ENCODE data around the gene SLC8A3. TPM values are rescaled to one million over a fixed set of nuclear protein-coding genes. Genes with fewer than 3 reads are reported as not detected.

SLC8A3 gene
- total and polyA plus RNA-seq, 2 donors (not counting 3 experiments of a cell fraction or from before 2014, with no cell fraction given), result not detected

- no peak overlapping the region for H3K9ac ChIP-seq (replicated peaks; ENCODE audit: extremely low read depth, insufficient read depth, low read length)
- ChIA-PET POLR2A (no interaction called here), CTCF (no interaction called here)
- no peaks in the 10 kb centered on the region for H3K9me1 ChIP-seq (replicated peaks; ENCODE audit: control insufficient read depth, extremely low read depth, insufficient read depth, low read length)
- no TSS peak for BruUV-seq (replicated peaks)
- DNase-seq (ENCODE audit: low read depth, low spot score) (no peak), FAIRE-seq (no peak)
- H4K20me1 ChIP-seq (replicated peaks; ENCODE audit: control insufficient read depth, extremely low read depth, insufficient read depth, low read length), result no peaks in the 10 kb centered on the region
- no peak overlapping the region for H3K4me3 ChIP-seq (replicated peaks in 1 of 3; ENCODE audit: insufficient read depth in 1 of 3, low read depth in 1 of 3, low read length in 3 of 3)
- H3K9me3 ChIP-seq (replicated peaks; ENCODE audit: control insufficient read depth, insufficient read depth, low read length), result no peaks in the 10 kb centered on the region
- H2AFZ ChIP-seq (ENCODE audit: low read depth, low read length), result no peak overlapping the region
- H3K79me2 ChIP-seq (ENCODE audit: control insufficient read depth, insufficient read depth, low read length), result no peaks in the 10 kb centered on the region
- dilution Hi-C loops (cut with MboI; ENCODE audit: extremely low pct_ligation_motif_present, low sequenced_read_pairs) (no loop called here), intact Hi-C loops (cut with micrococcal nuclease) (no loop called here)
- no peak overlapping the region for H3K27ac ChIP-seq (ENCODE audit: insufficient read depth, low read depth, low read length)
- no peaks in the 10 kb centered on the region for H3K4me1 ChIP-seq (ENCODE audit: control insufficient read depth, extremely low read depth, insufficient read depth, low read length)
- no peak overlapping the region for H3K4me2 ChIP-seq (ENCODE audit: insufficient read depth, low read length)
- TF ChIP-seq MAX (IDR thresholded peaks at IDR 0.05; ENCODE audit: insufficient read depth, insufficient read length), result no peak
- no peak for TF ChIP-seq JUN (IDR thresholded peaks at IDR 0.05; ENCODE audit: borderline replicate concordance, insufficient read depth, insufficient read length, low read depth)
- no peak for TF ChIP-seq GATA2 (IDR thresholded peaks at IDR 0.05; ENCODE audit: insufficient read depth, insufficient read length, low read depth, low read length)
- no peak for TF ChIP-seq CTCF (IDR thresholded peaks at IDR 0.05; ENCODE audit: extremely low read depth in 1 of 2, insufficient read depth in 1 of 2, low read depth in 1 of 2, low read length in 2 of 2)
- no peak for TF ChIP-seq MYC (IDR thresholded peaks at IDR 0.05; ENCODE audit: low read depth, low read length)
- no peak for TF ChIP-seq FOS (IDR thresholded peaks at IDR 0.05; ENCODE audit: borderline replicate concordance, insufficient read depth, low read length)
- TF ChIP-seq POLR2A (IDR thresholded peaks at IDR 0.05; ENCODE audit: low read depth, low read length), result no peak
- no peak for TF ChIP-seq EZH2 (IDR thresholded peaks at IDR 0.05; ENCODE audit: borderline replicate concordance, low read depth, low read length, severe bottlenecking)
- TF ChIP-seq POLR2AphosphoS5 (IDR thresholded peaks at IDR 0.05; ENCODE audit: insufficient read depth, low read depth, low read length), result no peak
- no peaks in the 10 kb centered on the region for H3K27me3 ChIP-seq (ENCODE audit: control insufficient read depth in 2 of 2, insufficient read depth in 2 of 2, low read length in 2 of 2)
- no peaks in the 10 kb centered on the region for H3K36me3 ChIP-seq (ENCODE audit: control insufficient read depth in 2 of 2, extremely low read depth in 1 of 2, insufficient read depth in 2 of 2, low read length in 2 of 2)
These were observed 51.0 kb downstream of the SLC8A3 start for GRCh38 chr14:70137788-70138187.

Data from endothelial cell of umbilical vein (primary cell).